Astrocyte of the cerebellum (primary cell): ENCODE data around the gene RNF115.
"Not testable (repeated sequence)": the region's sequence is repeated elsewhere in the genome, so short reads cannot be mapped to it uniquely, and the experiment has no call there.

Experiments
- DNase-seq: peaks from one replicate; pipeline ENCODE4 v3.0.0-alpha.2; 2011; ENCODE audit warnings: low read depth
- H3K4me3 ChIP-seq: 2 replicates; pipeline ENCODE4 v1.5.1; 2011; ENCODE audit warnings: mild to moderate bottlenecking, low read depth, low read length, moderate library complexity
- CTCF ChIP-seq: IDR thresholded peaks from 2 replicates; pipeline ENCODE4 v1.5.1; 2012; ENCODE audit warnings: low read length, low read depth, moderate library complexity, mild to moderate bottlenecking; ENCODE audit errors: missing control alignments
- in situ Hi-C: cut with HindIII; loops from 2 replicates; pipeline ENCODE4 v1.10.0; 2017; ENCODE audit warnings: low sequenced_read_pairs

Gene RNF115

GRCh38 chr1:145827966-145828365 is 4.1 kb upstream of the RNF115 start:
- in situ Hi-C loops, result no loop called here
- no peak for DNase-seq
- TF ChIP-seq CTCF, result no peak
- no peak overlapping the region for H3K4me3 ChIP-seq

GRCh38 chr1:145826030-145826429 is 2.1 kb upstream of the RNF115 start:
- H3K4me3 ChIP-seq, result no peak overlapping the region
- no peak for DNase-seq
- in situ Hi-C loops, result no loop called here
- no peak for TF ChIP-seq CTCF

GRCh38 chr1:145824499-145824842 is 576 bp upstream of the RNF115 start:
- no peak for TF ChIP-seq CTCF
- peak overlapping the region; percentile 86 for H3K4me3 ChIP-seq
- DNase-seq, result no peak
- in situ Hi-C loops, result no loop called here

GRCh38 chr1:145822779-145823331 is 1.0 kb downstream of the RNF115 start:
- in situ Hi-C loops, DNase-seq: not testable (repeated sequence)
- peak overlapping the region; percentile 86 for H3K4me3 ChIP-seq

- peak; percentile 58 for DNase-seq
- in situ Hi-C loops, H3K4me3 ChIP-seq: not testable (repeated sequence)
These were observed 5.8 kb downstream of the RNF115 start for GRCh38 chr1:145818095-145818494.

- DNase-seq, in situ Hi-C loops, H3K4me3 ChIP-seq: not testable (repeated sequence)
These were observed 10.7 kb downstream of the RNF115 start for GRCh38 chr1:145812977-145813810.

- H3K4me3 ChIP-seq, result no peak overlapping the region
- TF ChIP-seq CTCF, result no peak
- DNase-seq, result no peak
- in situ Hi-C loops, result no loop called here
These were observed 17.1 kb downstream of the RNF115 start for GRCh38 chr1:145806844-145807243.

GRCh38 chr1:145806408-145806807 is 17.5 kb downstream of the RNF115 start:
- DNase-seq, result no peak
- in situ Hi-C loops, result no loop called here
- no peak for TF ChIP-seq CTCF
- no peak overlapping the region for H3K4me3 ChIP-seq
